Measurements from ENCODE around the gene OR51I2. TPM values are rescaled to one million over a fixed set of nuclear protein-coding genes. Genes with fewer than 3 reads are reported as not detected.

Gene OR51I2
- total RNA-seq, 4 donors from 2014 or later, result not detected

GRCh38 chr11:5486421-5486820 lies 37.3 kb downstream of the OR51I2 start:
- TF ChIP-seq, protein P1, sequence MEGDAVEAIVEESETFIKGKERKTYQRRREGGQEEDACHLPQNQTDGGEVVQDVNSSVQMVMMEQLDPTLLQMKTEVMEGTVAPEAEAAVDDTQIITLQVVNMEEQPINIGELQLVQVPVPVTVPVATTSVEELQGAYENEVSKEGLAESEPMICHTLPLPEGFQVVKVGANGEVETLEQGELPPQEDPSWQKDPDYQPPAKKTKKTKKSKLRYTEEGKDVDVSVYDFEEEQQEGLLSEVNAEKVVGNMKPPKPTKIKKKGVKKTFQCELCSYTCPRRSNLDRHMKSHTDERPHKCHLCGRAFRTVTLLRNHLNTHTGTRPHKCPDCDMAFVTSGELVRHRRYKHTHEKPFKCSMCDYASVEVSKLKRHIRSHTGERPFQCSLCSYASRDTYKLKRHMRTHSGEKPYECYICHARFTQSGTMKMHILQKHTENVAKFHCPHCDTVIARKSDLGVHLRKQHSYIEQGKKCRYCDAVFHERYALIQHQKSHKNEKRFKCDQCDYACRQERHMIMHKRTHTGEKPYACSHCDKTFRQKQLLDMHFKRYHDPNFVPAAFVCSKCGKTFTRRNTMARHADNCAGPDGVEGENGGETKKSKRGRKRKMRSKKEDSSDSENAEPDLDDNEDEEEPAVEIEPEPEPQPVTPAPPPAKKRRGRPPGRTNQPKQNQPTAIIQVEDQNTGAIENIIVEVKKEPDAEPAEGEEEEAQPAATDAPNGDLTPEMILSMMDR (IDR thresholded peaks at IDR 0.05 in 4 of 5, conservative IDR thresholded peaks at IDR 0.05 in 1 of 5), result no peak
- TF ChIP-seq POLR2A (IDR thresholded peaks at IDR 0.05), result no peak
- no peaks in the 10 kb centered on the region for H3K27me3 ChIP-seq

GRCh38 chr11:5488385-5488784 lies 39.3 kb downstream of the OR51I2 start, which contains the start of gene OR52D1:
OR52D1 (plus strand) TSS chr11:5488685; CDS start chr11:5488707, 22 bp downstream.
- no peak for ATAC-seq
- Histone ChIP-seq H3K27ac (no peak within 1 kb of the TSS), H3K4me1 (no peaks in the 10 kb centered on the region), H3K27me3 (no peaks in the 10 kb centered on the region), H3K9me3 (no peaks in the 10 kb centered on the region), H3K36me3 (no peaks in the 10 kb centered on the region), H3K4me3 (no peak within 1 kb of the TSS)
- in situ Hi-C loops (cut with MboI; ENCODE audit: low sequenced_read_pairs in 4 of 4) (loop anchor here in 2 of 4 donors (10.0 to 25.0 kb wide), 2 partner anchors 316 to 324 kb away; partner anchors contain the start of gene OR52N2 (in 2 of the 2)), intact Hi-C loops (cut with DNase I; ENCODE audit: low total_unique reads) (no loop called here)
- DNase-seq, result no peak
- TF ChIP-seq, protein P1 (IDR thresholded peaks at IDR 0.05 in 4 of 5, conservative IDR thresholded peaks at IDR 0.05 in 1 of 5), result no peak
- TF ChIP-seq POLR2A (IDR thresholded peaks at IDR 0.05), result no peak

More at GRCh38 chr11:5486421-5486820, 37.3 kb downstream of the OR51I2 start:
- in situ Hi-C loops (cut with MboI; ENCODE audit: low sequenced_read_pairs in 4 of 4), result loop anchor here in 2 of 4 donors (10.0 to 25.0 kb wide), 2 partner anchors 318 to 326 kb away; partner anchors contain the start of gene OR52N2 (in 2 of the 2)
- Histone ChIP-seq H3K9me3 (no peaks in the 10 kb centered on the region), H3K36me3 (no peaks in the 10 kb centered on the region), H3K4me1 (no peaks in the 10 kb centered on the region), H3K4me3 (no peak overlapping the region), H3K27ac (no peak overlapping the region)
- intact Hi-C loops (cut with DNase I; ENCODE audit: low total_unique reads), result no loop called here
- DNase-seq, result no peak
- no peak for ATAC-seq

DNA sequence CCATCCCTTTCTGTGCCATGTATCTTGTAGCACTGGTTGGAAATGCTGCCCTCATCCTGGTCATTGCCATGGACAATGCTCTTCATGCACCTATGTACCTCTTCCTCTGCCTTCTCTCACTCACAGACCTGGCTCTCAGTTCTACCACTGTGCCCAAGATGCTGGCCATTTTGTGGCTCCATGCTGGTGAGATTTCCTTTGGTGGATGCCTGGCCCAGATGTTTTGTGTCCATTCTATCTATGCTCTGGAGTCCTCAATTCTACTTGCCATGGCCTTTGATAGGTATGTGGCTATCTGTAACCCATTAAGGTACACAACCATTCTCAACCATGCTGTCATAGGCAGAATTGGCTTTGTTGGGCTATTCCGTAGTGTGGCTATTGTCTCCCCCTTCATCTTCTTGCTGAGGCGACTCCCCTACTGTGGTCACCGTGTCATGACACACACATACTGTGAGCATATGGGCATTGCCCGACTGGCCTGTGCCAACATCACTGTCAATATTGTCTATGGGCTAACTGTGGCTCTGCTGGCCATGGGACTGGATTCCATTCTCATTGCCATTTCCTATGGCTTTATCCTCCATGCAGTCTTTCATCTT lies 39.8 kb downstream of the OR51I2 start:
- in situ Hi-C loops (cut with MboI; ENCODE audit: low sequenced_read_pairs in 4 of 4), result loop anchor here in 2 of 4 donors (10.0 to 25.0 kb wide), 2 partner anchors 316 to 323 kb away; partner anchors contain the start of gene OR52N2 (in 2 of the 2)
- TF ChIP-seq, protein P1 (IDR thresholded peaks at IDR 0.05 in 4 of 5, conservative IDR thresholded peaks at IDR 0.05 in 1 of 5), result no peak
- no peak for TF ChIP-seq POLR2A (IDR thresholded peaks at IDR 0.05)
- no peak for DNase-seq
- no peaks in the 10 kb centered on the region for H3K4me1 ChIP-seq
- no peak overlapping the region for H3K27ac ChIP-seq
- no peak overlapping the region for H3K4me3 ChIP-seq
- ATAC-seq, result no peak
- intact Hi-C loops (cut with DNase I; ENCODE audit: low total_unique reads), result no loop called here
- no peaks in the 10 kb centered on the region for H3K9me3 ChIP-seq
- no peaks in the 10 kb centered on the region for H3K36me3 ChIP-seq
- H3K27me3 ChIP-seq, result no peaks in the 10 kb centered on the region

GRCh38 chr11:5489576-5490357 lies 40.6 kb downstream of the OR51I2 start:
- in situ Hi-C loops (cut with MboI; ENCODE audit: low sequenced_read_pairs in 4 of 4) (loop anchor here in 2 of 4 donors (10.0 to 25.0 kb wide), 2 partner anchors 315 to 323 kb away; partner anchors contain the start of gene OR52N2 (in 2 of the 2)), intact Hi-C loops (cut with DNase I; ENCODE audit: low total_unique reads) (no loop called here)
- no peaks in the 10 kb centered on the region for H3K9me3 ChIP-seq
- H3K27me3 ChIP-seq, result no peaks in the 10 kb centered on the region
- no peaks in the 10 kb centered on the region for H3K36me3 ChIP-seq
- no peaks in the 10 kb centered on the region for H3K4me1 ChIP-seq
- H3K4me3 ChIP-seq, result no peak overlapping the region
- TF ChIP-seq, protein P1 (IDR thresholded peaks at IDR 0.05 in 4 of 5, conservative IDR thresholded peaks at IDR 0.05 in 1 of 5), result no peak
- no peak for TF ChIP-seq POLR2A (IDR thresholded peaks at IDR 0.05)
- ATAC-seq (no peak), DNase-seq (no peak)
- no peak overlapping the region for H3K27ac ChIP-seq
